KOPT-K1 (cell line): ENCODE results near the gene ZC3H13.

Source experiments
- H3K27ac ChIP-seq: fragments of 200-600 bp; sonication (generic); 2 replicates; pipeline ENCODE4 v1.5.1; 2016; ENCODE audit warnings: antibody characterized with exemption, mild to moderate bottlenecking, low read depth, low read length; ENCODE audit not compliant: poor library complexity, severe bottlenecking
- H3K36me3 ChIP-seq: fragments of 200-600 bp; sonication (generic); 2 replicates; pipeline ENCODE4 v1.5.1; 2017; ENCODE audit warnings: antibody characterized with exemption, mild to moderate bottlenecking, low read length, moderate library complexity; ENCODE audit not compliant: insufficient read depth
- H3K9me3 ChIP-seq: fragments of 200-600 bp; sonication (generic); 2 replicates; pipeline ENCODE4 v1.5.1; 2017; ENCODE audit warnings: antibody characterized with exemption, low read length, mild to moderate bottlenecking; ENCODE audit not compliant: insufficient read depth, poor library complexity, severe bottlenecking

Gene ZC3H13

DNA sequence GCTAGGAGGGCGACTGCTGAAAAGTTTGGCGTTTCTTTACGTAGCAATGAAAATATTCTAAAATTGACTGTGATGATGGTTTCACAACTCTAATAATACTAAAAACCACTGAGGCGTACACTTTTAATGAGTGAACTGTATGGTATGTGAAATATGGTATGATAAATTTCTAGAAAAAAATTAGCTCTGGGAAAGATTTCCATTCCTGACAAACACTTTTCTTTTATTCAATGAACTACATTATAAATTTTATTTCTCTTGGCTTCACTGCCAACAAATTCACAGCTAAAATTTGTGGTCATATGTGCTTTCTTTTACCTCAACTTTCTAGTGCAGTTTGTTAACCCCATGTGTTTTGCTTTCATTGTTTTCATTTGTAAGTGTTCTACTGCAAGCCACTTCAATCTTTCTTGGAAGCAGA lies 11.1 kb downstream of the ZC3H13 start:
- H3K27ac ChIP-seq: no peak overlapping the region
- no peaks in the 10 kb centered on the region for H3K9me3 ChIP-seq
- peaks cover 53% of the 10 kb centered on the region for H3K36me3 ChIP-seq

DNA sequence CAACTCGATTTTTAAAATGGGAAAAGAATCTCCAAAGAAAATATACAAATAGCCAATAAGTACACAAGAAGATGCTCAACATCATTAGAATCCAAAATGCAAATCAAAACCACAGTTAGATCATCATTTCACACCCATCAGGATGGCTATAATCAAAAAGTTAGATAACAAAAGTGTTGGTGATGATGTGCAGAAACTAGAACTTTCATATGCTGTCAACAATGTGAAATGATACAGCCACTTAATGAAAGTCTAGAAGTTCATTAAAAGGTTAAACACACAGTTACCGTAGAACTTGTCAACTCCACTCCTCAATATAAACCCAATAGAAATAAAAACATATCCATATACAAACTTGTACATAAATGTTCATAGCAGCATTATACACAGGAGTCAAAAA lies 11.8 kb downstream of the ZC3H13 start:
- Histone ChIP-seq H3K36me3 (peaks cover 59% of the 10 kb centered on the region), H3K9me3 (no peaks in the 10 kb centered on the region), H3K27ac (no peak overlapping the region)

DNA sequence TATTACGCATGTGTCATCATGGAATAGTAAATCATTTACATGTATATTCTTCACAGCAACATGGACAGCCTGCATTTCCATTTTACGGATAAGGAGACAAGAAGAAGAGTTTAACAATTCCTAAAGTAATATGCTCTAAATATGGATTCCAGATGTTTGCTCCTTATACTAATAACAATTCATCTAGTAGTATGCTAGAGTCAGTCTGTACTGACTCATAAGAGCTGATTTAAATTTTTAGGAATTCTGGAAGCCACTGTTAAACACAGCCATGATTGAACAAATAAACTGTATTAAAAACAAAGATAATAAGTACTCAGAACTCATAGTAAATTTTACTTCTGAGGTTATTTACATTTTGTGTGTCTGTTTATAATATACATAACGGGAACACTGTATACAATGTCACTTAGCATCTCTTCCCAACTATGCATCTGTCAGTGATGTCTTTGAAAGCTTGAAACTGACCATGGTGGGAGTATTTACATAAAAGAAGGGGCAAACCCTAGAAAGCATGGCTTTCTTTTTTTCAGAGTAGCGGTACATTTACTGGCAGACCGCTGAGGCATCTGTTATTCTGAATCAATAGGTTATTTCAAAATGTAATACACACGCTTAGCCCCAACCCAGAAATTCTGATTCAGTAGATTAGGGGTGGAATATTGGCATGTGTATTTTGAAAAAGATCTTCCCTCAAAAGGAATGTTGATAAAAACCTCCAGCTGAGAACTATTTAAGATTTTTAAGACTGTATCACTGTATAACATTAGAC lies 12.9 kb downstream of the ZC3H13 start:
- H3K27ac ChIP-seq: no peak overlapping the region
- H3K36me3 ChIP-seq: peaks cover 66% of the 10 kb centered on the region
- peaks cover 4% of the 10 kb centered on the region for H3K9me3 ChIP-seq

DNA sequence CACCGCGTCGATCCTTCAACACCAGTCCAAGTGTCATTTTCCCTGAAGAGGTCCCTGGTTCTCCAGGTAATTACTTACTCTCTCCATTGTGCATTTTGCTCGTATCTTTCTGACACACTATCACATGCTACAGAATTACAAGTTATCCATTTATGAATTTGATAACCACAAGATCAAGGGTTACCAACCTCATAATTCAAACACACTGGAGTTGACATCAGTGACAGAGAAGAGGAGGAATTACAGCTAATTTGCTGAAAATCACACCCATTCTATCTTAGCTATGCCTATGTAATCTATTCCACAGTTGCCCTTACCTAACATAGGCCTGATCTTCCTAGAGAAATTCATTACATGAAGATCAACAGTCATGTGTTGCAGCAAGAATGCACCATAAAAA lies 14.2 kb downstream of the ZC3H13 start:
- peaks cover 4% of the 10 kb centered on the region for H3K9me3 ChIP-seq
- H3K27ac ChIP-seq: no peak overlapping the region
- H3K36me3 ChIP-seq: peaks cover 75% of the 10 kb centered on the region

DNA sequence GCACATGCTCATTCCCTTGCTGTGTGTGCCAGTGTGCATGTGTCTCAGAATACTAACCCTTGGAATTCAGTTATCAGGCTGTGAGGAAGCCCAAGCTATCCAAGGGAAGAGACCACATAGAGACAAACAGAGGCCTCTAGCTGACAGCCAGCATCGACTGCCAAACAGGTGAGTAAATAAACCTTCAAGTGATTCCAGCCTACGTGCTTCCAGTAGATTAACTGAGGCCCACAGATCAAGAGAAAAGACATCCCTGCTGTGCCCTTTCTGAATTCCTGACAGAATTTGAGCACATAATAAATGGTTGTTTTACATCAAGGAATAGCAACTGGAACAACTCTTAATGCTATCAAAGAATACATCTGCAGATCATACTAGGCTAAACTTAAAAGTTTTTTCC lies 17.5 kb downstream of the ZC3H13 start:
- Histone ChIP-seq H3K9me3 (peaks cover 33% of the 10 kb centered on the region), H3K36me3 (peaks cover 82% of the 10 kb centered on the region), H3K27ac (no peak overlapping the region)

DNA sequence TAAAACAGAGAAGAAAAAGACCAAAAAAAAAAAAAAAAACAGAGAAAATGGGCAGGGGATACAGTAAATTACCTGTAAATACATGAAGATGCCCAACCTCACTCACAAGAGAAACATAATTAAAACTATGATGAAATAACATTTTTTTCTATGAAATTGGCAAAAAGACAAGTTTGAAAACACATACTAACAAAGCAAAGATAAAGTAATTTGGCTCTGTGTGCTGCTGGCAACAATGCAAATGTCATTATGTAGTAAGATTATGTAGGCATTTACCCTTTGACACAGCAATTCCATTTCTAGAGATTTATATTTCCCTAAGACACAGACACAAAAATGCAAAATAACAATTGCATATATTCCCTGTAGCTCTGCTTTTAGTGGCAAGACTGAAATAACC lies 20.2 kb downstream of the ZC3H13 start:
- Histone ChIP-seq H3K27ac (no peak overlapping the region), H3K36me3 (peaks cover 76% of the 10 kb centered on the region), H3K9me3 (peaks cover 42% of the 10 kb centered on the region)

DNA sequence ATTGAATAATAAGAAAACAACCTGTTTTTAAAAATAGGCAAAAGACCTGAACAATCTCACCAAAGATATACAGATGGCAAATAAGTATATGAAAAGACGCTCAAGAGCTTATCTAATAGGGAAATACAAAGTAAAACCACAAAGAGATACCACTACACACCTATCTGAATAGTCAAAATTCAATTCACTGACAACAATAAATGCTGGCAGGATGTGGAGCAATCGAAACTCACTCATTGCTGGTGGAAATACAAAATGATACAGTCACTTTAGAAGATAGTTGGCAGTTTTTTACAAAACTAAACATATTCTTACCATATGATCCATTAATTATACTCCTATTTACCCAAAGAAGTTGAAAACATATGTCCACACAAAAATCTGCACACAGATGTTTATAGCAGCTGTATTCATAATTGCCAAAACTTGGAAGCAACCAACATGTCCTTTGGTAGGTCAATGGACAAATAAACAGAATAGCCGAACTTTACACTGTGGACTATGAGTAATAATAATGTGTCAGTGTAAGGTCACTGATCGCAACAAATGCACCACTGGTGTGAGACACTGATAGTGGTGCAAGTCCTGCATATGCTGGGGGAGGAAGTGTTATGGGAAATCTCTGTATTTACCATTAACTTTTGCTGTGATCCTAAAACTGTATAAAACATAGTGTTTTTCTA lies 20.8 kb downstream of the ZC3H13 start:
- Histone ChIP-seq H3K36me3 (peaks cover 80% of the 10 kb centered on the region), H3K9me3 (peaks cover 42% of the 10 kb centered on the region), H3K27ac (no peak overlapping the region)

DNA sequence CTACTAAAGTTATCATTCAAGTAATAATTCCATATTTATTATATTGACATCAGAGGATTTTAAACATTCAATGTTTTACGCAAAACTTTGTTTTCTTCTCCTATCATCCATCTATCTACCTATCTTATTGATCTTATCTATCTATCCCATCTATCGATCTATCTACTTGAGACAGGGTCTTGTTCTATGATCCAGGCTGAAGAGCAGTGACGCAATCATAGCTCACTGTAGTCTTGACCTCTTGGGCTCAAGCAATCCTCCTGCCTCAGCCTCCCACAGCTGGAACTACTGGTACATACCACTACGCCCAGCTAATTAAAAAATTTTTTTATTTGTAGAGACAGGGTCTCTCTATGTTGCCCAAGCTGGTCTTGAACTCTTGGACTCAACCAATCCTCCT lies 27.4 kb downstream of the ZC3H13 start:
- Histone ChIP-seq H3K27ac (no peak overlapping the region), H3K36me3 (peaks cover 61% of the 10 kb centered on the region), H3K9me3 (peaks cover 10% of the 10 kb centered on the region)

DNA sequence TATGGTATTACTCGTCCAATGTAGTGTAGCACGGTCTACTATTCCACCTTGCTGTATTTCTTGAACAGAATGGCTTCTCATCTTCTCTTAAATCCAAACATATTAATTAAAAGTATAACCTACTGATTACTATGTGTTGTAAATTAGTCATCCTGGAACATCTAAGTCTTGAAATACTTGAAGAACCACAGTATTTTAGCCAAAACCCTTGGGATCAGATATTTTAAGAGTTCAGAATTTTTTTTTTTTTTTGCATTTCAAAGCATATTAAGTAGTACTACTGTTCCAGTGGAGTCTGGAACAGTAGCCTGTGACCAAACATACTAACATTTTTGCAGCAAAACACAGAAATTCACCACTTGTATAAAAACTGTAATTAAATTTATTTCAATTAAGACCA lies 30.1 kb downstream of the ZC3H13 start:
- no peaks in the 10 kb centered on the region for H3K9me3 ChIP-seq
- H3K36me3 ChIP-seq: peaks cover 71% of the 10 kb centered on the region
- H3K27ac ChIP-seq: no peak overlapping the region

DNA sequence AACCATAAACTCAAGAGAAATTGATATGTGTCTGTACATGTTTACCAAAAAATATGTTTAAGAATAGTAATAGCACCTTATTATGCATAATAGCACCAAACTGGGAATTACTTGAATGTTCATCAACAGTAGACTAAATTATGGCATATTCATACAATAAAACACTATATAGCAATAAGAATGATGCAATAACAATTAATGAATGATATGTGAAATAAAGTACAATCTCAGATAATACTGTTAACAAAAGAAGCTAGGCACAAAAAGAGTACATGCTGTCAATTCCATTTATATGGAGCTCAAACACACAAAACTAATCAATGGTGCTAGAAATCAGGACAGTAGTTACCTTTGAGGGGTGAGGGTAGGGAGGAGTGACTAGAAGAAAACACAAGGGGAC lies 36.3 kb downstream of the ZC3H13 start:
- peaks cover 79% of the 10 kb centered on the region for H3K36me3 ChIP-seq
- H3K27ac ChIP-seq: no peak overlapping the region
- no peaks in the 10 kb centered on the region for H3K9me3 ChIP-seq

DNA sequence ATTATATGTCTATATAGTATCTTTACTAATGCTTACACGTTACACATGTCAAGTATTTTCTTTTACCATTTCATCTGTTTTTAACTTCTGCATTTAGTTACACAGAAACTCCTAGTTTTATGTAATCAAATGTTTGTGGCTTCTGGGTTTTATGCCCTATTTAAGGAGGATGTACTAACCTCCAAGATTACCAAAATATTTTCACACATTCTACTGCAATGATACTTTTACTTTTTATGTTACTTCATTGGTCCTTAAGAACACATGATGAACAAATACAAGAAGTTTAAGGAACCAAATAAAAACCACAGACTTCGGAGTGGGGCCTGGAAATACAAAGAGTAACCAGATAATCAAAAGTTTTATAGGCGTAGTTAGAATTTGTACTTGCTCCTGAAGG lies 37.2 kb downstream of the ZC3H13 start:
- Histone ChIP-seq H3K9me3 (no peaks in the 10 kb centered on the region), H3K27ac (no peak overlapping the region), H3K36me3 (peaks cover 86% of the 10 kb centered on the region)

DNA sequence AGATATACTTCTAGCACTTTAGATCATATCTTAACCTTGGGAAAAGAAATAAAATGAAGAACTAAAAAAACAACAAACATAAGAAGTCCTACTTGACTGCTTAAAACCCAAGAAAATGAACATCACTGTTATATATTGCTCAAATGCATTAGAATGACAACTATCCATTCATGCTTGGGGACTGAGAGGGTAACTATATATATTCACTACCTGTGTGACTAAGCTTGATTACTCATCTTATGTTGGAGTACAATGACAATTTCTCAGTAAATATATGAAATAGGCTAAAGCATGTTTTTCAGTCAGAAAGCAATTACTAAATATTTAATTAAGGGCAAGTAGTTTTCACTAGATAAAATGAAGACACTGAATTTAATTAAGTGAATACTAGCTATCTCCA lies 40.1 kb downstream of the ZC3H13 start:
- peaks cover 87% of the 10 kb centered on the region for H3K36me3 ChIP-seq
- H3K9me3 ChIP-seq: no peaks in the 10 kb centered on the region
- no peak overlapping the region for H3K27ac ChIP-seq

DNA sequence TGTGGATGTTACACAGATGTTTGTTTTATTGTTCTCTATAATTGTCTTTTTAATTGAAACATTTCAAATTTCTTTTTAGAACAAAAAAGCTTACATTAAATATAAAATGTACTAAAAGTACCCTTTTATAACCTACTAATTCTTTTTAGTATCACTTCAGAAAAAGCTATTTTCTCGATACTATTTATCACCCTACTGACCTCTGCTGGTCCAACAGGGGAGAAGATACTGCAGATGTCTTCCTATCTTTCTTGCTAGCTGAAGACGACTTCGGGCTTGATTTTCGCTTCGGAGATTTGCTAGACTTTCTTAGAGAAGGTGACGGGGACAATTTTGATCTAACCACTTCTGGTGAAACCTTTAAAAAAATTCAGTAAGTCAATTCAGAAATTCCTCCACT lies 42.4 kb downstream of the ZC3H13 start:
- Histone ChIP-seq H3K9me3 (no peaks in the 10 kb centered on the region), H3K27ac (no peak overlapping the region), H3K36me3 (peaks cover 83% of the 10 kb centered on the region)

DNA sequence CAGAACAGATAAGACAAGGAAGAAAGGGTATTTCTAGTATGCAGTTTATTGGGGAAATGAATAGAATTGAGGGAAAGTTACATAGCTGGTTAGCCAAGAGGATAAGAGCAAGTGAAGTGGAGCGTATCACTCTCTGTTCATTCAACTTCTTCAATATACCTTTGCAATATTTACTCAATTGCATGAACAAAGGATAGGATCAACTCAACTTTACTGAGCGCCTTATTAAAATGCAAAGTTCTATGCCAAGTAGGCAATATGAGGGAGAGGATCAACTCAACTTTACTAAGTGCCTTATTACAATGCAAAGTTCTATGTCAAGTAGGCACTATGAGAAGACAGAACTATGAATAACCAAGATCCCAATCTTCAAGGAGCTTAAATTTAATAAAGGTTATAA lies 43.9 kb downstream of the ZC3H13 start:
- Histone ChIP-seq H3K9me3 (no peaks in the 10 kb centered on the region), H3K36me3 (peaks cover 84% of the 10 kb centered on the region), H3K27ac (no peak overlapping the region)

DNA sequence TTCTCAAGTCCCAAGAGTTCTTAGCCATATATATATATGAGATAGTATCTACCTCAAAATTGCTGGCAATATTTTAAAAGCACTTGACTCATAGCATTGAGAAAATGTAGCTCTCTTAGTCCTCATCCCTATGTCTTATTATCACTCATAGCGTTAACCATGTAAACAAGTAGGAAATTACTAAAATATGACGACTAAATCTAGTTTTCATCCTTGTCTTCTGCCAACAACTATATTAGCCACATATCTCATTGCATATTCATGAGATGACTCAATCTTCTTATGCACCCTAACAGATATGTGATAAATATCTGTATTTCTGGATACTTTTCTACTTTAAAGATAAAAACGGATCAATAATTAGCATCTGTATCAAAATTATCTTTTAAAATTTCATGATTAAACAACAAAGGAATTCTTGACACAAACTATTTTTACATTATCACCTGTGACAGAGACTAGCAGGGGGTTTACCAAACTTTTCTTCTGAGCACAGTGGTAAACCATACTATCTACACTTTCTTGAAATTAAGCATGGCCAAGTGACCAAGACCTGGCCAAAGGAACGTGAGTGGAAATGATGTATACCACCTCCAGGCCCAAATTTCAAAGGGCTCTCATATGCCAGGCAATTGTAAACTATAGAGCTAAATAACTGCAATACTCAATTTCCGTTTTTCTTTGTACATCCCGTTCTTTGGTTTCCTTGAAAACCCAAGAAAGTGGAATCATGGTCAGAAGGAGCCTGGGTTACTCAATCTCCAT lies 45.7 kb downstream of the ZC3H13 start:
- Histone ChIP-seq H3K9me3 (no peaks in the 10 kb centered on the region), H3K36me3 (peaks cover 83% of the 10 kb centered on the region), H3K27ac (no peak overlapping the region)
